GM23248 (cell line): ENCODE data around the gene GNA14. TPM values are rescaled to one million over a fixed set of nuclear protein-coding genes. Genes with fewer than 3 reads are reported as not detected.
A peak's percentile ranks its signal among the peaks of the same experiment; 100 is the strongest.

Experiments
- DNase-seq: peaks from one replicate; pipeline ENCODE4 v3.0.0-alpha.2; 2015
- H2AFZ ChIP-seq: fragments of 200-600 bp; sonication (generic); 2 replicates; pipeline ENCODE4 v1.6.1; 2016; ENCODE audit warnings: antibody characterized with exemption
- H3F3A ChIP-seq: fragments of 200-600 bp; sonication (generic); 2 replicates; pipeline ENCODE4 v1.6.1; 2016; ENCODE audit warnings: mild to moderate bottlenecking, antibody characterized with exemption, mixed run types; ENCODE audit not compliant: insufficient read depth
- H3K27ac ChIP-seq: fragments of 200-600 bp; sonication (generic); 2 replicates; pipeline ENCODE4 v1.5.1; 2016; ENCODE audit warnings: mild to moderate bottlenecking
- H3K27me3 ChIP-seq: fragments of 200-600 bp; sonication (generic); replicated peaks from 2 replicates; pipeline ENCODE4 v1.6.1; 2016; ENCODE audit warnings: mild to moderate bottlenecking; ENCODE audit not compliant: insufficient read depth
- H3K36me3 ChIP-seq: fragments of 200-600 bp; sonication (generic); 2 replicates; pipeline ENCODE4 v1.6.1; 2016; ENCODE audit warnings: low read depth, mild to moderate bottlenecking
- H3K4me1 ChIP-seq: fragments of 200-600 bp; sonication (generic); 2 replicates; pipeline ENCODE4 v1.6.1; 2016; ENCODE audit warnings: mild to moderate bottlenecking; ENCODE audit not compliant: insufficient read depth
- H3K4me2 ChIP-seq: fragments of 200-600 bp; sonication (generic); one replicate; pipeline ENCODE4 v1.6.1; 2016; ENCODE audit warnings: mild to moderate bottlenecking; ENCODE audit not compliant: unreplicated experiment
- H3K4me3 ChIP-seq: fragments of 200-600 bp; sonication (generic); 2 replicates; pipeline ENCODE4 v1.5.1; 2016; ENCODE audit warnings: mild to moderate bottlenecking
- H3K79me2 ChIP-seq: fragments of 200-600 bp; sonication (generic); 2 replicates; pipeline ENCODE4 v1.6.1; 2016; ENCODE audit warnings: mild to moderate bottlenecking; ENCODE audit not compliant: insufficient read depth
- H3K9ac ChIP-seq: fragments of 200-600 bp; sonication (generic); 2 replicates; pipeline ENCODE4 v1.6.1; 2016; ENCODE audit warnings: mild to moderate bottlenecking
- H3K9me2 ChIP-seq: fragments of 200-600 bp; sonication (generic); 2 replicates; pipeline ENCODE4 v1.6.1; 2016; ENCODE audit warnings: mixed run types, mild to moderate bottlenecking, moderate library complexity; ENCODE audit not compliant: insufficient read depth
- H3K9me3 ChIP-seq: fragments of 200-600 bp; sonication (generic); one replicate; pipeline ENCODE4 v1.6.1; 2017; ENCODE audit warnings: low read depth
- H4K20me1 ChIP-seq: fragments of 200-600 bp; sonication (generic); 2 replicates; pipeline ENCODE4 v1.6.0; 2016; ENCODE audit not compliant: insufficient read depth
- EZH2 ChIP-seq: fragments of 200-600 bp; sonication (generic); IDR thresholded peaks from 2 replicates; pipeline ENCODE4 v1.6.1; 2018; ENCODE audit warnings: antibody characterized with exemption, mild to moderate bottlenecking; ENCODE audit not compliant: insufficient read depth, poor library complexity, severe bottlenecking
- EZH2phosphoT487 ChIP-seq: fragments of 200-600 bp; sonication (generic); IDR thresholded peaks from 2 replicates; pipeline ENCODE4 v1.6.1; 2018; ENCODE audit warnings: antibody characterized with exemption, moderate library complexity, mild to moderate bottlenecking, low read depth; ENCODE audit not compliant: insufficient read depth
- WGBS, 2 experiments: methylation state at CpG; one replicate each; pipeline ENCODE4 v1.1.6; 2015 to 2017; ENCODE audit warnings: low lambda C conversion rate in 2 of 2, low coverage in 1 of 2; ENCODE audit errors: missing lambda C conversion rate in 2 of 2; 5-methylcytosine and 5-hydroxymethylcytosine counted together
- in situ Hi-C: fragments of 300-500 bp; cut with MboI; formaldehyde crosslinking; loops from 2 replicates; pipeline ENCODE4 v1.15.0; 2020
- polyA plus RNA-seq: library from polyadenylated mRNA; unstranded; fragments of >200 nt; fragmentation: Nextera tagmentation; extraction: Ambion mirVana; gene quantifications from 2 replicates; pipeline ENCODE4 v1.2.1, GENCODE V29; 2016
- total RNA-seq: library from RNA; depleted of rRNA; stranded (reverse); fragments of >200 nt; shearing (Covaris generic); gene quantifications from 2 replicates; pipeline ENCODE4 v1.2.3, GENCODE V29; 2014

The GNA14 gene
- total and polyA plus RNA-seq, 2 experiments from 2014 or later = 0.11 to 0.24 TPM

- H2AFZ ChIP-seq = peak overlapping the region; percentile 57
- no peaks in the 10 kb centered on the region for H3F3A ChIP-seq
- in situ Hi-C loops = no loop called here
- H3K9me2 ChIP-seq = no peaks in the 10 kb centered on the region
- no peak overlapping the region for H3K4me3 ChIP-seq
- TF ChIP-seq EZH2phosphoT487 = no peak
- TF ChIP-seq EZH2 = no peak
- no peaks in the 10 kb centered on the region for H3K36me3 ChIP-seq
- no peak overlapping the region for H3K4me2 ChIP-seq
- no peaks in the 10 kb centered on the region for H4K20me1 ChIP-seq
- H3K9ac ChIP-seq = no peak overlapping the region
- 27 to 29% methylated on average over 1 of the region's 1 CpG for whole genome bisulfite sequencing, 2 experiments
- peak; percentile 61 for DNase-seq
- H3K79me2 ChIP-seq = no peaks in the 10 kb centered on the region
- no peaks in the 10 kb centered on the region for H3K9me3 ChIP-seq
- H3K27me3 ChIP-seq = no peaks in the 10 kb centered on the region
- no peak overlapping the region for H3K27ac ChIP-seq
- H3K4me1 ChIP-seq = peaks cover 14% of the 10 kb centered on the region; the same call in 1 of the 2 replicates
Observed at GRCh38 chr9:77488439-77489126, 159.5 kb downstream of the GNA14 start.

- Histone ChIP-seq H2AFZ (0 out of 2 replicates have a peak overlapping the region, but pooled peaks have one; percentile 12), H4K20me1 (no peaks in the 10 kb centered on the region), H3K36me3 (no peaks in the 10 kb centered on the region), H3K27ac (no peak overlapping the region), H3K79me2 (no peaks in the 10 kb centered on the region), H3K4me2 (no peak overlapping the region), H3F3A (no peaks in the 10 kb centered on the region), H3K9ac (no peak overlapping the region), H3K4me1 (peaks cover 14% of the 10 kb centered on the region; the same call in 1 of the 2 replicates), H3K9me2 (no peaks in the 10 kb centered on the region), H3K4me3 (no peak overlapping the region), H3K27me3 (no peaks in the 10 kb centered on the region), H3K9me3 (no peaks in the 10 kb centered on the region)
- peak; percentile 41 for DNase-seq
- 37 to 44% methylated on average over 1 of the region's 1 CpG for WGBS, 2 experiments
- TF ChIP-seq EZH2 = no peak
- TF ChIP-seq EZH2phosphoT487 = no peak
- in situ Hi-C loops = no loop called here
Observed at GRCh38 chr9:77486968-77487367, 161.2 kb downstream of the GNA14 start.

GRCh38 chr9:77486463-77486862 is 161.7 kb downstream of the GNA14 start:
- no peaks in the 10 kb centered on the region for H3K27me3 ChIP-seq
- no peak overlapping the region for H2AFZ ChIP-seq
- H3K9me3 ChIP-seq = no peaks in the 10 kb centered on the region
- no peaks in the 10 kb centered on the region for H3K79me2 ChIP-seq
- H3K4me3 ChIP-seq = no peak overlapping the region
- no peak overlapping the region for H3K4me2 ChIP-seq
- in situ Hi-C loops = no loop called here
- DNase-seq = no peak
- H3K9me2 ChIP-seq = no peaks in the 10 kb centered on the region
- H3F3A ChIP-seq = no peaks in the 10 kb centered on the region
- no peak overlapping the region for H3K27ac ChIP-seq
- no peaks in the 10 kb centered on the region for H3K36me3 ChIP-seq
- H3K9ac ChIP-seq = no peak overlapping the region
- TF ChIP-seq EZH2phosphoT487 (no peak), EZH2 (no peak)
- no peaks in the 10 kb centered on the region for H4K20me1 ChIP-seq
- H3K4me1 ChIP-seq = peaks cover 14% of the 10 kb centered on the region; the same call in 1 of the 2 replicates

GRCh38 chr9:77475641-77476473 is 172.3 kb downstream of the GNA14 start:
- WGBS, 2 experiments = 56 to 64% methylated on average over 9 of the region's 9 CpGs
- in situ Hi-C loops = no loop called here
- peak; percentile 88 for DNase-seq
- TF ChIP-seq EZH2 (no peak), EZH2phosphoT487 (no peak)
- H3K9me3 ChIP-seq = no peaks in the 10 kb centered on the region
- H2AFZ ChIP-seq = peak overlapping the region; percentile 62
- H3K27me3 ChIP-seq = no peaks in the 10 kb centered on the region
- peak overlapping the region; percentile 38 for H3K4me3 ChIP-seq
- H3K9ac ChIP-seq = peak overlapping the region; percentile 62
- peak overlapping the region; percentile 85 for H3K27ac ChIP-seq
- H3K36me3 ChIP-seq = 0 out of 2 replicates have a peak, but pooled peaks cover 6% of the 10 kb centered on the region
- H3K79me2 ChIP-seq = no peaks in the 10 kb centered on the region
- no peaks in the 10 kb centered on the region for H4K20me1 ChIP-seq
- no peaks in the 10 kb centered on the region for H3K9me2 ChIP-seq
- H3K4me1 ChIP-seq = peaks cover 26% of the 10 kb centered on the region
- H3K4me2 ChIP-seq = peak overlapping the region; percentile 73
- H3F3A ChIP-seq = peaks cover 35% of the 10 kb centered on the region
